ENCODE measurements around the gene DNAH1. TPM values are rescaled to one million over a fixed set of nuclear protein-coding genes. Genes with fewer than 3 reads are reported as not detected.

Gene DNAH1
- total and polyA plus RNA-seq, 2 experiments from 2014 or later = 0.81 to 1.8 TPM

DNA sequence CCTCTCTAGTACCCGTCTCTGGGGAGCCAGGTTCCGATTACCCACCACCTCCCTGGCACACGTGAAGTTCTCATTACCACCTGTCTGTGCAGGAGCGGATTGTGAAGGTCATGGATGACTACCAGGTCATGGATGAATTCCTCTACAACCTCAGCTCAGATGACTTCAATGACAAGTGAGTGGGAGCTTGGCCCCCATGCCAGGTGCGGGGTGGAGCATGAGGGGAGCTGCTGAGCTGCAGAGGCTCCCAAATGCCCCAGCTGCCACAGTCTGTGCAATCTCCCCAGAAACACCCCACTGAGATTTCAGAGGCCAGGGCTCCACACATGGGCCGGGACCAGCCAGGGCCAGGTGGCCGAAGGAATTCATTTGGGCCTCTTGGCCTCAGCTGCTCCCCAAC is 34.3 kb downstream of the DNAH1 start:
- no peaks in the 10 kb centered on the region for H3K36me3 ChIP-seq (ENCODE audit: insufficient read depth)
- no peak for DNase-seq (ENCODE audit: low spot score)

GRCh38 chr3:52350981-52351761 is 35.1 kb downstream of the DNAH1 start:
- no peak overlapping the region for H3K27ac ChIP-seq (ENCODE audit: low read depth)
- ATAC-seq (no peak), DNase-seq (ENCODE audit: low spot score) (no peak)
- Mint-ChIP-seq H3K9me3 (no peaks in the 10 kb centered on the region), H3K4me3 (no peak overlapping the region), H3K4me1 (no peaks in the 10 kb centered on the region), H3K27ac (no peak overlapping the region), H3K36me3 (ENCODE audit: low read depth) (no peaks in the 10 kb centered on the region), H3K27me3 (ENCODE audit: insufficient read depth, low read depth, poor library complexity) (peaks cover 12% of the 10 kb centered on the region)
- H3K4me2 ChIP-seq = no peak overlapping the region
- H3F3A ChIP-seq (replicated peaks; ENCODE audit: low read depth) = no peaks in the 10 kb centered on the region
- H3K4me1 ChIP-seq (ENCODE audit: insufficient read depth) = no peaks in the 10 kb centered on the region
- no peak overlapping the region for H3K4me3 ChIP-seq
- H4K20me1 ChIP-seq (replicated peaks; ENCODE audit: insufficient read depth) = no peaks in the 10 kb centered on the region
- no peaks in the 10 kb centered on the region for H3K27me3 ChIP-seq (ENCODE audit: insufficient read depth)
- H3K9me2 ChIP-seq (ENCODE audit: insufficient read depth) = no peaks in the 10 kb centered on the region
- H3K79me2 ChIP-seq (replicated peaks; ENCODE audit: insufficient read depth) = no peaks in the 10 kb centered on the region
- H2AFZ ChIP-seq = no peak overlapping the region
- H3K36me3 ChIP-seq (ENCODE audit: insufficient read depth) = no peaks in the 10 kb centered on the region
- TF ChIP-seq POLR2AphosphoS5 (IDR thresholded peaks at IDR 0.05; ENCODE audit: low read depth) = no peak
- TF ChIP-seq, protein P1, sequence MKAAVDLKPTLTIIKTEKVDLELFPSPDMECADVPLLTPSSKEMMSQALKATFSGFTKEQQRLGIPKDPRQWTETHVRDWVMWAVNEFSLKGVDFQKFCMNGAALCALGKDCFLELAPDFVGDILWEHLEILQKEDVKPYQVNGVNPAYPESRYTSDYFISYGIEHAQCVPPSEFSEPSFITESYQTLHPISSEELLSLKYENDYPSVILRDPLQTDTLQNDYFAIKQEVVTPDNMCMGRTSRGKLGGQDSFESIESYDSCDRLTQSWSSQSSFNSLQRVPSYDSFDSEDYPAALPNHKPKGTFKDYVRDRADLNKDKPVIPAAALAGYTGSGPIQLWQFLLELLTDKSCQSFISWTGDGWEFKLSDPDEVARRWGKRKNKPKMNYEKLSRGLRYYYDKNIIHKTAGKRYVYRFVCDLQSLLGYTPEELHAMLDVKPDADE (IDR thresholded peaks at IDR 0.05) = no peak
- no peak for TF ChIP-seq EZH2 (IDR thresholded peaks at IDR 0.05; ENCODE audit: low read depth, unreplicated experiment)

More for the DNA sequence above, 34.3 kb downstream of the DNAH1 start:
- H3K4me1 Mint-ChIP-seq = no peaks in the 10 kb centered on the region
- Histone ChIP-seq H4K20me1 (replicated peaks; ENCODE audit: insufficient read depth) (no peaks in the 10 kb centered on the region), H3K27me3 (ENCODE audit: insufficient read depth) (no peaks in the 10 kb centered on the region), H3K4me1 (ENCODE audit: insufficient read depth) (no peaks in the 10 kb centered on the region), H3K4me3 (no peak overlapping the region), H3F3A (replicated peaks; ENCODE audit: low read depth) (no peaks in the 10 kb centered on the region), H3K4me2 (no peak overlapping the region), H3K79me2 (replicated peaks; ENCODE audit: insufficient read depth) (no peaks in the 10 kb centered on the region), H3K27ac (ENCODE audit: low read depth) (no peak overlapping the region), H3K9me2 (ENCODE audit: insufficient read depth) (no peaks in the 10 kb centered on the region), H2AFZ (no peak overlapping the region)
- H3K27me3 Mint-ChIP-seq (ENCODE audit: insufficient read depth, low read depth, poor library complexity) = peaks cover 10% of the 10 kb centered on the region
- no peaks in the 10 kb centered on the region for H3K36me3 Mint-ChIP-seq (ENCODE audit: low read depth)
- no peak for TF ChIP-seq POLR2AphosphoS5 (IDR thresholded peaks at IDR 0.05; ENCODE audit: low read depth)
- TF ChIP-seq EZH2phosphoT487 (IDR thresholded peaks at IDR 0.05; ENCODE audit: unreplicated experiment) = no peak
- TF ChIP-seq CTCF (conservative IDR thresholded peaks at IDR 0.05; ENCODE audit: low read depth in 2 of 2) = no peak
- TF ChIP-seq ZNF331 (CRISPR knock-in tag; IDR thresholded peaks at IDR 0.05; ENCODE audit: low read depth) = no peak
- no peak for TF ChIP-seq NANOG (IDR thresholded peaks at IDR 0.05; ENCODE audit: borderline replicate concordance)
- TF ChIP-seq EZH2 (IDR thresholded peaks at IDR 0.05; ENCODE audit: low read depth, unreplicated experiment) = no peak
- TF ChIP-seq, protein P1 (IDR thresholded peaks at IDR 0.05) = no peak
- TF ChIP-seq STAT1 (IDR thresholded peaks at IDR 0.05; ENCODE audit: unreplicated experiment) = no peak
- no peak overlapping the region for H3K4me3 Mint-ChIP-seq
- H3K9me3 Mint-ChIP-seq = no peaks in the 10 kb centered on the region
- no peak for ATAC-seq
- H3K27ac Mint-ChIP-seq = no peak overlapping the region

All from GM23338 (cell line).